Epithelial cell of proximal tubule (primary cell): ENCODE measurements around the gene ESF1. TPM values are rescaled to one million over a fixed set of nuclear protein-coding genes. Genes with fewer than 3 reads are reported as not detected.

Source experiments
- DNase-seq: peaks from one replicate; pipeline ENCODE4 v3.0.0-alpha.2; 2011; ENCODE audit warnings: low read depth
- H3K4me3 ChIP-seq: 2 replicates; pipeline ENCODE4 v1.5.1; 2011; ENCODE audit warnings: low read depth, mild to moderate bottlenecking, low read length
- total RNA-seq: library from RNA; depleted of rRNA; stranded (reverse); fragments of >200 nt; gene quantifications from 2 replicates; pipeline ENCODE4 v1.2.3, GENCODE V29; 2015
- TF ChIP-seq, protein P1 (sequence below): conservative IDR thresholded peaks from 2 replicates; pipeline ENCODE4 v1.5.1; 2012; ENCODE audit warnings: low read depth, mild to moderate bottlenecking, low read length

The ESF1 gene
- total RNA-seq, 1 donor from 2014 or later = 13.4 TPM

DNA sequence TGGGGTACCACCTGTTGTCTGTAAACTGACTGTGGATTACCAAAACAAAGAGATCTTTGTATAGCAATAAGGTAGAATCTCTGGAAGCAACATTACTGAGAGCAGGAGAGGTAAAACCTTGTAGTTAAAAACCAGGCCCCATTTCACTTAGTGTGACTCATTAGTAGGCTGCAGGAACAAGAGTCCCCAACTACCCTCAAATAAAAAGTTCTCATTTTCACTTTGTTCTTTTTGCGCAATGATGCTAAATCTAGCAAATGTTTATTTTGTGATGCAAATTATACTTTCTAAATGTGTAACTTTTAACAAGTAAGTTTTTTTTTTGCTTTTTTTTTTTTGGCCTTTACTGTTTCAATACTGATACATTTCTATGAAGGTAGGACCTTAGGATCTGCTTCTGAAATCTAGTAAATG, 67.1 kb downstream of the ESF1 start:
- TF ChIP-seq, protein P1, sequence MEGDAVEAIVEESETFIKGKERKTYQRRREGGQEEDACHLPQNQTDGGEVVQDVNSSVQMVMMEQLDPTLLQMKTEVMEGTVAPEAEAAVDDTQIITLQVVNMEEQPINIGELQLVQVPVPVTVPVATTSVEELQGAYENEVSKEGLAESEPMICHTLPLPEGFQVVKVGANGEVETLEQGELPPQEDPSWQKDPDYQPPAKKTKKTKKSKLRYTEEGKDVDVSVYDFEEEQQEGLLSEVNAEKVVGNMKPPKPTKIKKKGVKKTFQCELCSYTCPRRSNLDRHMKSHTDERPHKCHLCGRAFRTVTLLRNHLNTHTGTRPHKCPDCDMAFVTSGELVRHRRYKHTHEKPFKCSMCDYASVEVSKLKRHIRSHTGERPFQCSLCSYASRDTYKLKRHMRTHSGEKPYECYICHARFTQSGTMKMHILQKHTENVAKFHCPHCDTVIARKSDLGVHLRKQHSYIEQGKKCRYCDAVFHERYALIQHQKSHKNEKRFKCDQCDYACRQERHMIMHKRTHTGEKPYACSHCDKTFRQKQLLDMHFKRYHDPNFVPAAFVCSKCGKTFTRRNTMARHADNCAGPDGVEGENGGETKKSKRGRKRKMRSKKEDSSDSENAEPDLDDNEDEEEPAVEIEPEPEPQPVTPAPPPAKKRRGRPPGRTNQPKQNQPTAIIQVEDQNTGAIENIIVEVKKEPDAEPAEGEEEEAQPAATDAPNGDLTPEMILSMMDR = no peak
- DNase-seq = no peak
- no peak overlapping the region for H3K4me3 ChIP-seq

DNA sequence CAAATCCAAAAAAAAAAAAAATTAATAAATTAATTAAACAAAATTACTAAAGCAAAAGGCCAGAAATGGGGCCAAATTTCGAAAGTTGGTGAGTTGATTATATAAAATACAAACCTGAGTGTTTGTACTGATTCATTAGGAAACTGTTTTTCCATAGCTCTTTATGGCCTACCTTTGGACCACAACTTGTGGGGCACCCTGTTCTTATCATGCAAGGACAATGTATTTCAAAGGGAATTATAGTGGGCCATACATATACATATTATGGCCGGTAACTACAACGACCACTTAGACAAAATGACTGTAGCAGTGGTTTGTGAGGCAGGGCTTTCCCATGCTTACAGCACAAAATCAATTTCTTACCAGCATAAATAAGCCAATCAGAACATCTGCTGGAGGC, 69.5 kb downstream of the ESF1 start:
- no peak for DNase-seq
- no peak overlapping the region for H3K4me3 ChIP-seq
- TF ChIP-seq, protein P1 = no peak

DNA sequence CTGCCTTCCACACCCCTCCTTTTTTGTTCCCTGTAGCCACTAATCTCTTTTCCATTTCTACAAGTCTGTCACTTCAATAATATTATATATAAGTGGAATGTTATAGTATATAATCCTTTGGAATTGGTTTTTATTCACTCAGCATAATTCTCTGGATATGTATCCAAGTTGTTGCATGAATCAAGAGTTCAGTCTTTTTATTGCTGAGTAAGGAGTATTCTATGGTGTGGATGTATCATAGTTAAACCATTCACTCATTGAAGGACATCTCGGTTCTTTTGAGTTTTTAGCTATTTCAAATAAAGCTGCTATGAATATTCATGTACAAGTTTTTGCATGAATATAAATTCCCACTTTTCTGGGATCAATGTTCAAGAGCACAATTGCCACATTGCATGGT, 76.5 kb downstream of the ESF1 start:
- no peak overlapping the region for H3K4me3 ChIP-seq
- TF ChIP-seq, protein P1 = no peak
- DNase-seq = no peak

DNA sequence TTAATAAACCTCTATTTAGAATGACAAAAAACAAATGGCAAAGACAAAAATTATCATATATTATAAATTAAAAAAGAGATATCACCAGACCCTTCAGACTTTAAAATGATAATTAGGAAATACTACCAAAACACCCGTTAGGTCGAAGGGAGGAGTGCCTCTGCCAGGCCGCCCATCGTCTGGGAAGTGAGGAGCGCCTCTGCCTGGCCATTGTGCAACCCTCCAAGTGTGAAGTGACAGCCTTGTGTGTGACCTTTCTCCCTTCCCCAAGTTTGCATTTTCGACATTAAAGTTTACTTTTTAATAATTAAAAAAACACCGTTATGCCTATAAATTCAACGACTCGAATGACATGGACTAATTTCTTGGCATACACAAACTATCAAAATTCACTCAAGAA, 81.5 kb downstream of the ESF1 start:
- no peak for DNase-seq
- H3K4me3 ChIP-seq = no peak overlapping the region
- TF ChIP-seq, protein P1 = no peak

DNA sequence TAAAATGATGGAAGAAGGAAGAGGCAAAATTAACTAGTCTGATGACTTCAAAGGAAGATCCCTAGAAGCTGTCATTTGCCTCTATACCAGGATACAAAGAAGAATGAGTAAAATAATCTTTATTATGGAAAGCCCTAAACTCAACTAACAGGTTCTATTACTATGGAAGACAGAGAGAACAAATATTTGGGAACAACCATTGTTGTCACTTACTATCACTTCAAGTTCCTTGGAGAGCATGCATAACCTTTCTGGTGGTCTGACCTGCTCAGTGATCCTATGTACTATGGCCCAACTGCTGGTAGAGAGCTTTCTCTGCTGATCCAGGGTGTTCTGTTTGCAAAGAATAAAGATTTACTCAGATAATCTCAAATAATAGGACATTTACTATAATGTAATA, 83.2 kb downstream of the ESF1 start:
- H3K4me3 ChIP-seq = no peak overlapping the region
- DNase-seq = no peak
- TF ChIP-seq, protein P1 = no peak

DNA sequence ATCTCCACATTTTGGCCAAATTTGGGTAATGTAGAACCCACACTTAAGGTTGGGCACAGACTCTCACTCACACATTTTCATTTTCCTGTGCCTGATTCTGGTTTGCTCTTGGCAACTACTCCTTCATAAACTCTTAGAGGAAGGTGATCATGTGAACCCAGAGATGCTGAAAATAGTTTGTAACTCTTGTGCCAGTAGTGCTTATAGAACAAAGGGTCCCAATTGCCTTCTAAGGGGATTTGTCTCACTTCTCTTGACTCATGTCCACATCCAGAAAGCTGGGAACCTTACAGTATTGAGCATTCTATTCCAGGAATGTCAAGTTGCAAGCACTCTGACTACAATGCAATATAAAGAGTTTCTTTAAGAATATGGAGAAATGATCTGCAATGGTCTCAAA, 84.0 kb downstream of the ESF1 start:
- DNase-seq = no peak
- H3K4me3 ChIP-seq = no peak overlapping the region
- TF ChIP-seq, protein P1 = no peak

DNA sequence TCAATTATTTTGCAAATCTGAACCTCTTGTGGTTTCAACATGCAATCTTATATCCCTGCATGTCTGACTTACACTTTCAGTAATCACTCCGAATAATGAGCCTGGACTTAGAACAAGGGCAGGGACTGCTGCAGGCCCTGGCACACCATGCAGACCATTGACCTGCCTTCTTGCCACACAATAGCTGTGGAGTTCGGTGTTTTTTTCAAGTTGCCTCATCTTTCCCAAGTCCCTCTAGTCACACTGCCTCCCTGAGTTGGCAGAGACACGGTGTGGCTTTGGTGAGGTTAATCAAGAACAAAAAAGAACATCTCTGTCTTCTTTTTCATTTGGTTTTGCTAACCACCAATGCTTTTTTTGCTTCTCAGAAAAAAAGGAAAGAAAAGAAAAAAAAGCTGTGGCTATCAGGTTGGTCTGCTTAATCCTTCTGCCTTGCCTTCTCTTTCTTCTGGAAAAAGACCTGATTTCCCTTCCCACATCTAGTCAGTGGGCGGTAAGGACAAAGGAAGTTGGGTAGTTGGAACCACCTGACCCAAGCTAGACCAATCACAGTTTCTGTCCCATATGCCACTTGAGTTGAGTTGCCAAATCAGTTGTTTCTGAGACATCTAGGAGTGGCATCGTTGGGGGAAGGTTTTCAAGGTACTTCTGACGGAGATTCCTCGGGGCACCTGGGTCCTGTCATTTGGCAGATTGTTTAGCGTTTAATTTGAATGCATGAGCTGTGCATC, 90.1 kb downstream of the ESF1 start:
- TF ChIP-seq, protein P1 = no peak
- H3K4me3 ChIP-seq = no peak overlapping the region
- no peak for DNase-seq
